ENCODE data around the gene SLC6A8.

DNA sequence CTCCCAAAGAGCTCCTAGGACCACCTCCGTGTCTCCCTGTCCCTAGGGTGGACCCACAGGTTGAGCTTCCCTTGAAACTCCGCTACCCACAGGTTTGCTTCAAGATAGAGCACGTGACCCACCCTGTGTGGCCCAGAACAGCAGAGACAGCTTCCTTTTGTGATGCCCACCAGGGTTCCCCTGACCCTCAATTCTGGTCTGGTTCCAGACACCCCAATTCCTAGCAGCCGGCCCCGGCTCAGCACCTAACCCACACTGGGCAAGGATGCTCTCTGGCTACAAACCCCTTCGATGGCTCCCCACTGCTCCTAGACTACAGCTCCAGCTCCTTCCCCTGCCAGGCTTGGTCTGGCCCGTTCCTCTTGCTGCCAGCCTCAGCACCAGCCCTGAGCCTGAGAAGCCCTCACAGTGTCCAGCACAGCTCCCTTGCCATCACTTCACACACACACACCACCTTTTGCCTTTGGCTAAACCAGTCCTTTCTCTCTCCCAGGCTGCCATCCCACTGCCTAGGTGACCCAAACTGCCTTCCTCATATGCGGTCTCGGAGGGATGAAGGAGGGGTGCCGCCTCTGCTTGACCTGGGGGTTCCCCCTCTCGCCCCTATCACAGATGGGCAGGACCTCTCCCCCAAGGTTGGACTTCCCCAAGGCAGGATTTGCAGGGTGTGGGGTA is 20.3 kb upstream of the SLC6A8 start:
- TF ChIP-seq, protein P1, sequence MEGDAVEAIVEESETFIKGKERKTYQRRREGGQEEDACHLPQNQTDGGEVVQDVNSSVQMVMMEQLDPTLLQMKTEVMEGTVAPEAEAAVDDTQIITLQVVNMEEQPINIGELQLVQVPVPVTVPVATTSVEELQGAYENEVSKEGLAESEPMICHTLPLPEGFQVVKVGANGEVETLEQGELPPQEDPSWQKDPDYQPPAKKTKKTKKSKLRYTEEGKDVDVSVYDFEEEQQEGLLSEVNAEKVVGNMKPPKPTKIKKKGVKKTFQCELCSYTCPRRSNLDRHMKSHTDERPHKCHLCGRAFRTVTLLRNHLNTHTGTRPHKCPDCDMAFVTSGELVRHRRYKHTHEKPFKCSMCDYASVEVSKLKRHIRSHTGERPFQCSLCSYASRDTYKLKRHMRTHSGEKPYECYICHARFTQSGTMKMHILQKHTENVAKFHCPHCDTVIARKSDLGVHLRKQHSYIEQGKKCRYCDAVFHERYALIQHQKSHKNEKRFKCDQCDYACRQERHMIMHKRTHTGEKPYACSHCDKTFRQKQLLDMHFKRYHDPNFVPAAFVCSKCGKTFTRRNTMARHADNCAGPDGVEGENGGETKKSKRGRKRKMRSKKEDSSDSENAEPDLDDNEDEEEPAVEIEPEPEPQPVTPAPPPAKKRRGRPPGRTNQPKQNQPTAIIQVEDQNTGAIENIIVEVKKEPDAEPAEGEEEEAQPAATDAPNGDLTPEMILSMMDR (IDR thresholded peaks at IDR 0.05; ENCODE audit: low read depth, low read length) = no peak
- TF ChIP-seq EZH2phosphoT487 (IDR thresholded peaks at IDR 0.05; ENCODE audit: low read depth) = no peak

All from OCI-LY3 (cell line).